SU-DHL-6 (cell line): Measurements from ENCODE around the gene ZNF672.
"Not testable (repeated sequence)": the region's sequence is repeated elsewhere in the genome, so short reads cannot be mapped to it uniquely, and the experiment has no call there.

Experiments
- CTCF ChIP-seq: fragments of 200-600 bp; sonication (generic); IDR thresholded peaks from one replicate; pipeline ENCODE4 v1.5.1; 2017; ENCODE audit warnings: antibody characterized with exemption, mild to moderate bottlenecking, low read length, moderate library complexity; ENCODE audit not compliant: insufficient read depth, poor library complexity, severe bottlenecking
- EZH2phosphoT487 ChIP-seq: fragments of 200-600 bp; sonication (generic), shearing (Covaris generic); conservative IDR thresholded peaks from 2 replicates; pipeline ENCODE4 v1.6.1; 2018; ENCODE audit warnings: mild to moderate bottlenecking, antibody characterized with exemption, low read length, moderate library complexity, mixed read lengths

GRCh38 chr1:248889914-248890243 lies 51.9 kb downstream of the ZNF672 start:
- TF ChIP-seq CTCF, EZH2phosphoT487: not testable (repeated sequence)
